ENCODE measurements around the gene LDHB.
"Not testable (repeated sequence)": the region's sequence is repeated elsewhere in the genome, so short reads cannot be mapped to it uniquely, and the experiment has no call there.

Gene LDHB

DNA sequence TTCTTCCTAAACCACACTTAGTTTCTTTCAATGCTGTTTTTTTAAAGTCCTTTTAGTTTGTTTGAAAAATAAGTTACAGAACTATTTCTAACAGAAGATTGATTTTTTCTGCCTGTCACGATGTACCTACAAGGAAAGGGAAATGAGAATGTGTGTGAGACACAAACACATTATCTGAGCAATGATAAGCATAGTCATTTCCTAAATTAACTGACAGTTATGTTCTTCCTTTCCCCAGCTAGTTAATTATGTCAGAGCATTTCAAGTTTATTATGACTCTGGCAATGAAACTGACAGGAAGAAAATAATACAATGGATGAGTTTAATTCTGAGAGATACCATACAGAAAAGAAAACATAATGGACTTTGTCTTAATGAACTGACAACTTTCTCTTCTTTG, 21.3 kb upstream of the LDHB start:
- WGBS, 2 experiments (ENCODE audit: insufficient coverage in 2 of 2): no CpG with 5 or more reads among the region's 1 CpG
- no peak overlapping the region for H3K27ac ChIP-seq (ENCODE audit: low read depth, low read length, severe bottlenecking)
- H3K36me3 ChIP-seq (ENCODE audit: control insufficient read depth, insufficient read depth, low read length): no peaks in the 10 kb centered on the region
- no peak overlapping the region for H3K4me3 ChIP-seq (ENCODE audit: extremely low read depth, insufficient read depth, low read length, poor library complexity, severe bottlenecking)
- H3K4me1 ChIP-seq (ENCODE audit: control insufficient read depth, insufficient read depth, low read length, poor library complexity, severe bottlenecking): no peaks in the 10 kb centered on the region
- no peaks in the 10 kb centered on the region for H3K9me3 ChIP-seq (ENCODE audit: control insufficient read depth, low read length)

DNA sequence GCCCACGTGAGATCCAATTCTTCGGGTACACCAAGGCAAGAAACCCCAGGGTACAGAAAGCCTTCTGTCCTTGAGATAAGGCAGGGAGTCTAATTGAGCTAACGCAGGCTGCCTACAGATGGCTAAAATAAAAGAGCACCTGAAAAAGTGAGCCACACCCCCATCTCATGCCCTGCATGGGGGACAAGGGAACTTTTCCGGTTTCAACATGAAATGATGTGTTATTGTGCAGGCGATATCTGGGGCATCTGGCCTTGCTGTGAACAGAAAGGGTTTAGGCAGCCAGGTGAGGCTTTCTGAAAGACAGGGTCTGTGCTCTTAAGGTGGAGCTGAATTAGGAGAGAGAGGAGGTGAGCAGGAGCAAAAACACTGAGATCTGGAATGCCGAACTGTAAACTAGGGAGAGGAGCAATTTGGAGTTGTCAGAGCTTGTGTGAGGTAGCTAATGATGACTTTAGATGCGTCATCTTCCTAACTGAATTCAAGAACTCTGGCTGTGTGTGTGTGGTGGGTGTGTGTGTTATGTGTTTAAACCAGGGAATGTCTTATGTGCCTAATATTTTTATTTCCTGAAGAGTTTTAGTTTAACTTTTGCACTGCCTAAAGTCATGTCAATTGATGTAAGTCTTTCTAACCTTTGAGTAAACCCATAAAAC, 20.1 kb upstream of the LDHB start:
- Histone ChIP-seq H3K27ac (ENCODE audit: low read depth, low read length, severe bottlenecking) (no peak overlapping the region), H3K9me3 (ENCODE audit: control insufficient read depth, low read length) (no peaks in the 10 kb centered on the region), H3K4me1 (ENCODE audit: control insufficient read depth, insufficient read depth, low read length, poor library complexity, severe bottlenecking) (no peaks in the 10 kb centered on the region), H3K4me3 (ENCODE audit: extremely low read depth, insufficient read depth, low read length, poor library complexity, severe bottlenecking) (no peak overlapping the region), H3K36me3 (ENCODE audit: control insufficient read depth, insufficient read depth, low read length) (no peaks in the 10 kb centered on the region)
- 88% methylated on average over 5 to 6 of the region's 7 CpGs for WGBS, 2 experiments (ENCODE audit: insufficient coverage in 2 of 2)

DNA sequence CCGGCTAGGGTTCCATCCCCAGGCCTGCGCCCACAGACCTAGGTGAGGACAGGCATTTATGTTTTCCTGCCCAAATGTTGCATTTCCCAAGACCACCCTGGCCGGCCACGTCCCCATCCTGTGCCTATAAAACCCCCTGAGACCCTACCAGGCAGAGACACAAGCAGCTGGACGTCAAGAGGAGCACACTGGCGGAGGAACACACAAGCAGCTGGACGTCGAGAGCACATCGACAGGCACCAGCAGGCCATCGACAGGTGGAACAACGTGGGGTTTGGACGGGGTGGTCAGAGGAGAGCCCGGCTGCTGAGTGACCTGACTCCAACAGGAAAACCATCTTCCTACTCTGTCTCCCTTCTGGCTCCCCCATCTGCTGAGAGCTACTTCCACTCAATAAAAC, 19.6 kb upstream of the LDHB start:
- WGBS, 2 experiments (ENCODE audit: insufficient coverage in 2 of 2): 94 to 97% methylated on average over 11 to 13 of the region's 13 CpGs
- no peaks in the 10 kb centered on the region for H3K9me3 ChIP-seq (ENCODE audit: control insufficient read depth, low read length)

DNA sequence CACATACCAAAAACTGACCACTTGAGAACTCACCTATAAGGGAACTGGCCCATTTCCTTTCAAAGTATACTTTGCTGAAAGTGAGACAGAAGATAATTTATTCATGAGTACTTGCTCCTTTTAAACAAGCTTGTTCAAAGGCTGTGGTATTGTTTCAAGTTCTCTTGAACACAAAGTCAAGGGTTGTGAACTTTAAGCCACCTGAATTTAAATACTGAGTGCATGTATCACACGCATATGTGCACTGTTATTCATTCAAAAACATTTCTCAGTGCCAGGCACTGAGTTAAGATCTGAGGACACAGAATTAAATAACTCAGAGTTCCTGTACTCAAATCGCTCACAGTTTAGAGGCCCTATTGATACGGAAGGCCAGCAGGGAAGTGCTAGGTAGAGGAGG, 19.1 kb upstream of the LDHB start:
- no peaks in the 10 kb centered on the region for H3K4me1 ChIP-seq (ENCODE audit: control insufficient read depth, insufficient read depth, low read length, poor library complexity, severe bottlenecking)
- 94 to 96% methylated on average over 3 of the region's 3 CpGs for WGBS, 2 experiments (ENCODE audit: insufficient coverage in 2 of 2)
- H3K4me3 ChIP-seq (ENCODE audit: extremely low read depth, insufficient read depth, low read length, poor library complexity, severe bottlenecking): no peak overlapping the region
- no peaks in the 10 kb centered on the region for H3K36me3 ChIP-seq (ENCODE audit: control insufficient read depth, insufficient read depth, low read length)
- H3K27ac ChIP-seq (ENCODE audit: low read depth, low read length, severe bottlenecking): no peak overlapping the region
- no peaks in the 10 kb centered on the region for H3K9me3 ChIP-seq (ENCODE audit: control insufficient read depth, low read length)

More for the DNA sequence above, 19.6 kb upstream of the LDHB start:
- Histone ChIP-seq H3K4me1 (ENCODE audit: control insufficient read depth, insufficient read depth, low read length, poor library complexity, severe bottlenecking) (no peaks in the 10 kb centered on the region), H3K36me3 (ENCODE audit: control insufficient read depth, insufficient read depth, low read length) (no peaks in the 10 kb centered on the region), H3K27ac (ENCODE audit: low read depth, low read length, severe bottlenecking) (no peak overlapping the region), H3K4me3 (ENCODE audit: extremely low read depth, insufficient read depth, low read length, poor library complexity, severe bottlenecking) (no peak overlapping the region)

DNA sequence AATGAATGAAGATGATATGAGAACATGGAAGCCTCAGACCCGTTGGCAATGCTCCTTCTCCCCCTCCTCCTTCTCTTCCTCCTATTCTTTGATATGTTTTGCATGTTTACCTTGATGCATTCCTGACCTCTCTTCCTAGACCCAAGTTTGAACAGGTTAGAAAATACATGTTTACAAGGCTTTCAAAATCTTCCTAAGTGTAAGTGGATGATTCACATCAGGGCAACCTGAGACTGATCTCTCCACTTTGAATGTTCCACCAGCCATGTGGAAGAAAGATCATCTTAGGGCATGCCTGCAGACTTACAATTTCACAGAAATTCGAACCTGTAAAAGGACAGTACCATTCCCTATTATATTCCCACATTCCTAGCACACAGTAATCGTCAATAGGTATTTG, 18.0 kb upstream of the LDHB start:
- Histone ChIP-seq H3K36me3 (ENCODE audit: control insufficient read depth, insufficient read depth, low read length) (no peaks in the 10 kb centered on the region), H3K9me3 (ENCODE audit: control insufficient read depth, low read length) (no peaks in the 10 kb centered on the region), H3K27ac (ENCODE audit: low read depth, low read length, severe bottlenecking) (no peak overlapping the region), H3K4me3 (ENCODE audit: extremely low read depth, insufficient read depth, low read length, poor library complexity, severe bottlenecking) (no peak overlapping the region), H3K4me1 (ENCODE audit: control insufficient read depth, insufficient read depth, low read length, poor library complexity, severe bottlenecking) (no peaks in the 10 kb centered on the region)
- WGBS, 2 experiments (ENCODE audit: insufficient coverage in 2 of 2): 80 to 100% methylated on average over 1 to 2 of the region's 3 CpGs

DNA sequence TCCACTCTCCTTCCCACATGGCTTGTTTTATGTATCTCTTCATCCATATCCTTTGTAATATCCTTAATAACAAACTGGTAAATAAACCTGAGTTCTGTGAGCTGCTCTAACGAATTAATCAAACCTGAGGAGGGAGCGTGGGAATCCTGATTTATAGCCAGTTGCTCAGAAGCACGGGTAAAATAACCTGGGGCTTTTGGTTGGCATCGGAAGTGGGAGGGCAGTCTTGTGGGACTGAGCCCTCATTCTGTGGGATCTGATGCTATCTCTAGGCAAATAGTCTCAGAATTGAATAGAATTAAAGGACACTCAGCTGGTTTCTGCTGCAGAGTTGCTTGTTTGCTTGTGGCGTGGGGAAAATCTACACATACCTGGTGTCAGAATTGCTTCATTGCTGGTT, 17.5 kb upstream of the LDHB start:
- no peak overlapping the region for H3K27ac ChIP-seq (ENCODE audit: low read depth, low read length, severe bottlenecking)
- H3K4me1 ChIP-seq (ENCODE audit: control insufficient read depth, insufficient read depth, low read length, poor library complexity, severe bottlenecking): no peaks in the 10 kb centered on the region
- H3K4me3 ChIP-seq (ENCODE audit: extremely low read depth, insufficient read depth, low read length, poor library complexity, severe bottlenecking): no peak overlapping the region
- H3K9me3 ChIP-seq (ENCODE audit: control insufficient read depth, low read length): no peaks in the 10 kb centered on the region
- no peaks in the 10 kb centered on the region for H3K36me3 ChIP-seq (ENCODE audit: control insufficient read depth, insufficient read depth, low read length)
- WGBS, 2 experiments (ENCODE audit: insufficient coverage in 2 of 2): 83 to 85% methylated on average over 5 of the region's 5 CpGs

DNA sequence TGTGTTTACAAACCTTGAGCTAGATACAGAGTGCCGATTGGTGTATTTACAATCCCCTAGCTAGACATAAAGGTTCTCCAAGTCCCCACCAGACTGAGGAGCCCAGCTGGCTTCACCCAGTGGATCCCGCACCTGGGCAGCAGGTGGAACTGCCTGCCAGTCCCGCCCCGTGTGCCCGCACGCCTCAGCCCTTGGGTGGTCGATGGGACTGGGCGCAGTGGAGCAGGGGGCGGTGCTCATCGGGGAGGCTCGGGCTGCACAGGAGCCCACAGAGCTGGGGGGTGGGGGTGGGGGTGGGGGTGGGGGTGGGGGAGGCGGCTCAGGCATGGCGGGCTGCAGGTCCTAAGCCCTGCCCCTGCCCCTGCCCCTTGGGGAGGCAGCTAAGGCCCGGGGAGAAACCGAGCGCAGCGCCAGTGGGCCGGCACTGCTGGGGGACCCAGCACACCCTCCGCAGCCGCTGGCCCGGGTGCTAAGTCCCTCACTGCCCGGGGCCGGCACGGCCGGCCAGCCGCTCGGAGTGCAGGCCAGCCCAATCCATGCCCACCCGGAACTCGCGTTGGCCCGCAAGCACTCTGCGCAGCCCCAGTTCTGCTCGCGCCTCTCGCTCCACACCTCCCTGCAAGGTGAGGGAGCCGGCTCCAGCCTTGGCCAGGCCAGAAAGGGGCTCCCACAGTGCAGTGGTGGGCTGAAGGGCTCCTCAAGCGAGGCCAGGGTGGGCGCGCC, 16.3 kb upstream of the LDHB start:
- not testable (repeated sequence) for H3K4me3 ChIP-seq (ENCODE audit: extremely low read depth, insufficient read depth, low read length, poor library complexity, severe bottlenecking); H3K36me3 ChIP-seq (ENCODE audit: control insufficient read depth, insufficient read depth, low read length); H3K4me1 ChIP-seq (ENCODE audit: control insufficient read depth, insufficient read depth, low read length, poor library complexity, severe bottlenecking); H3K9me3 ChIP-seq (ENCODE audit: control insufficient read depth, low read length); H3K27ac ChIP-seq (ENCODE audit: low read depth, low read length, severe bottlenecking)
- WGBS, 2 experiments (ENCODE audit: insufficient coverage in 2 of 2): 95 to 96% methylated on average over 23 to 32 of the region's 39 CpGs

DNA sequence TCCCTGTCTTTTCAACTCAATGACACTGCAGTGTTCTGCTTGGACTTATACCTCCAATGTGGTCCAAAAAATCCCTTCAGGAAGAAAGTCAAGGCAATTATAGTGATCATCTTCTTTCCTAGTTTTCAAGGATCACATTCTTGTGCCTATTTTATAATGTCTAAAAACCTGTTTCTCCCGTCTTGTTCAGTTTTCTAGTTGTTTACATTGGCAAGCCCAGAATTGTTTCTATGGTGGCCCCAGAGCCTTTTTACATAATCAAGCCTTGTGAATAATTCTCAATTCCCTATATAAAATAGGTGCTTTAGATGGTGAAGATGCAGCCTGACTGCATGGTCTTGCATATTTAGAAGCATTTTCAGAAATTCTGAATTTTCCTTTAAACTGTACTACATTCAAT, 14.5 kb upstream of the LDHB start:
- Histone ChIP-seq H3K9me3 (ENCODE audit: control insufficient read depth, low read length) (no peaks in the 10 kb centered on the region), H3K4me1 (ENCODE audit: control insufficient read depth, insufficient read depth, low read length, poor library complexity, severe bottlenecking) (no peaks in the 10 kb centered on the region), H3K36me3 (ENCODE audit: control insufficient read depth, insufficient read depth, low read length) (no peaks in the 10 kb centered on the region), H3K4me3 (ENCODE audit: extremely low read depth, insufficient read depth, low read length, poor library complexity, severe bottlenecking) (no peak overlapping the region), H3K27ac (ENCODE audit: low read depth, low read length, severe bottlenecking) (no peak overlapping the region)
- WGBS, 2 experiments (ENCODE audit: insufficient coverage in 2 of 2): 100% methylated on average over 1 of the region's 1 CpG; no CpG with 5 or more reads in 1 of the 2 experiments

DNA sequence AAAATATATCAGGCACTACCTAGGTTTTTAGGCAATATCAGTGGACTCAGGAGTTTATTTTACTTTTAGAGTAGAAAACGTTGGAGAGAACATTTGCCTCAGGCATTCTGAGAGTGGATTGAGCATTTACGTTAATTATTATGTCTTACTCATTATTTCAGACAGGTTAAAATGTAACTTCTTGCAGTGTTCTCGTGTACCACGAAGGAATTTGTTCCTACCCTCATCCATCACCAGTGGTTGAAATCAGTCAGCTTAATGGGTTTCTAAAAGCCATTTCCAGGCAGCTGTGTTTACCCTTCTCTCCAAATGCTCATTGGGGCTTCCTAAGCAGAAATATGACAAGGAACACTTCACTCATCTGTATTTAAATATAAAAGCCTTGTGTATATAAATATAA, 9.1 kb upstream of the LDHB start:
- Histone ChIP-seq H3K36me3 (ENCODE audit: control insufficient read depth, insufficient read depth, low read length) (no peaks in the 10 kb centered on the region), H3K4me3 (ENCODE audit: extremely low read depth, insufficient read depth, low read length, poor library complexity, severe bottlenecking) (no peak overlapping the region), H3K9me3 (ENCODE audit: control insufficient read depth, low read length) (no peaks in the 10 kb centered on the region), H3K27ac (ENCODE audit: low read depth, low read length, severe bottlenecking) (no peak overlapping the region), H3K4me1 (ENCODE audit: control insufficient read depth, insufficient read depth, low read length, poor library complexity, severe bottlenecking) (no peaks in the 10 kb centered on the region)
- 77% methylated on average over 3 of the region's 4 CpGs; no CpG with 5 or more reads in 1 of the 2 experiments for WGBS, 2 experiments (ENCODE audit: insufficient coverage in 2 of 2)

DNA sequence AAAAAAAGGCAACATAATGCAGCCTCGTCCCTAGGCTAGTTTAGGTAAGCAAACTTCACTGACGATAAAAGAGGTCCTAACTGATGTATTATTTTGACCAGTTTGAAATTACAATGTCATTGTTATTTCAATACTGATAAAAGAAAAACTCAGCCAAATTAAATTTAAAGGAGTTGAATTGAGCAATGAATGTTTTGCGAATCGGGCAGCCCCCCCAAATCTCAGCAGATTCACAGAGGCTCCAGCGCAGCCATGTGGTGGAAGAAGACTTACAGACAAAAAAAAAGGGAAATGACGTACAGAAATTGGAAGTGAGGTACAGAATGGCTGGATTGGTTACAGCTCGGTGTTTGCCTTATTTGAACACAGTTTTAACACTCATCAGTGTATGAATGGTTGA, 8.2 kb upstream of the LDHB start:
- Histone ChIP-seq H3K36me3 (ENCODE audit: control insufficient read depth, insufficient read depth, low read length) (no peaks in the 10 kb centered on the region), H3K9me3 (ENCODE audit: control insufficient read depth, low read length) (no peaks in the 10 kb centered on the region), H3K4me3 (ENCODE audit: extremely low read depth, insufficient read depth, low read length, poor library complexity, severe bottlenecking) (no peak overlapping the region), H3K27ac (ENCODE audit: low read depth, low read length, severe bottlenecking) (no peak overlapping the region), H3K4me1 (ENCODE audit: control insufficient read depth, insufficient read depth, low read length, poor library complexity, severe bottlenecking) (no peaks in the 10 kb centered on the region)
- WGBS, 2 experiments (ENCODE audit: insufficient coverage in 2 of 2): 100% methylated on average over 1 of the region's 7 CpGs; no CpG with 5 or more reads in 1 of the 2 experiments

DNA sequence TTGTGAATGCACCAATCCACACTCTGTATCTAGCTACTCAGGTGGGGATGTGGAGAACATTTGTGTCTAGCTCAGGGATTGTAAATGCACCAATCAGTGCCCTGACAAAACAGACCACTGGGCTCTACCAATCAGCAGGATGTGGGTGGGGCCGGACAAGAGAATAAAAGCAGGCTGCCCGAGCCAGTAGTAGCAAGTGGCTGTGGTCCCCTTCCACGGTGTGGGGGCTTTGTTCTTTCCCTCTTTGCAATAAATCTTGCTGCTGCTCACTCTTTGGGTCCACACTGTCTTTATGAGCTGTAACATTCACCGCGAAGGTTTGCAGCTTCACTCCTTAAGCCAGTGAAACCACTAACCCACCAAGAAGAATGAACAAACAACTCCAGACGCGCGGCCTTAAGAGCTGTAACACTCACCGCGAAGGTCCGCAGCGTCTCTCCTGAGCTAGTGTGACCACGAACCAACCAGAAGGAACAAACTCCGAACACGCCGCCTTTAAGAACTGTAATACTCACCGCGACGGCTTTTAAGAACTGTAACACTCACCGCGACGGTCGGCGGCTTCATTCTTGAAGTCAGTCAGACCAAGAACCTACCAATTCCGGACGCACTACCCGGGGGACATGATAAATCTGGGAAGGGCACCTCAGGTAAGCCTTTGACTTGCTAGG, 4.6 kb upstream of the LDHB start:
- Histone ChIP-seq H3K36me3 (ENCODE audit: control insufficient read depth, insufficient read depth, low read length) (no peaks in the 10 kb centered on the region), H3K4me3 (ENCODE audit: extremely low read depth, insufficient read depth, low read length, poor library complexity, severe bottlenecking) (no peak overlapping the region), H3K9me3 (ENCODE audit: control insufficient read depth, low read length) (no peaks in the 10 kb centered on the region), H3K27ac (ENCODE audit: low read depth, low read length, severe bottlenecking) (no peak overlapping the region), H3K4me1 (ENCODE audit: control insufficient read depth, insufficient read depth, low read length, poor library complexity, severe bottlenecking) (no peaks in the 10 kb centered on the region)
- 95 to 96% methylated on average over 26 to 27 of the region's 27 CpGs for WGBS, 2 experiments (ENCODE audit: insufficient coverage in 2 of 2)
